Keratinocyte (primary cell): ENCODE measurements around the gene AKNA. TPM values are rescaled to one million over a fixed set of nuclear protein-coding genes. Genes with fewer than 3 reads are reported as not detected.

Source experiments
- DNase-seq: peaks from one replicate; pipeline ENCODE4 v3.0.0-alpha.2; 2011; ENCODE audit warnings: low read depth, missing footprints, low spot score
- FAIRE-seq: peaks from 2 replicates; lab custom pipeline; 2011; peaks lifted over from hg19 to GRCh38; lab: Jason Lieb, UNC
- H2AFZ ChIP-seq: 2 replicates; pipeline ENCODE4 v1.6.0; 2012; ENCODE audit warnings: low read length, control low read depth, inconsistent platforms; ENCODE audit not compliant: control insufficient read depth
- H3K27ac ChIP-seq: 2 replicates; pipeline ENCODE4 v1.5.1; 2011; ENCODE audit warnings: low read length; ENCODE audit not compliant: control insufficient read depth, insufficient read depth
- H3K27me3 ChIP-seq: 3 replicates; pipeline ENCODE4 v1.6.0; 2011; ENCODE audit warnings: low read length; ENCODE audit not compliant: control insufficient read depth, insufficient read depth; ENCODE audit errors: extremely low read depth
- H3K36me3 ChIP-seq, 2 experiments: 2 replicates in 1 of 2; 3 replicates in 1 of 2; pipeline ENCODE4 v1.5.1; 2011; ENCODE audit warnings: low read length in 2 of 2, mild to moderate bottlenecking in 1 of 2; ENCODE audit not compliant: control insufficient read depth in 2 of 2, insufficient read depth in 2 of 2; ENCODE audit errors: extremely low read depth in 1 of 2
- H3K4me1 ChIP-seq: 3 replicates; pipeline ENCODE4 v1.5.1; 2011; ENCODE audit warnings: low read length; ENCODE audit not compliant: control insufficient read depth, insufficient read depth; ENCODE audit errors: extremely low read depth
- H3K4me2 ChIP-seq: 3 replicates; pipeline ENCODE4 v1.6.0; 2011; ENCODE audit warnings: low read depth, low read length; ENCODE audit not compliant: control insufficient read depth, insufficient read depth; ENCODE audit errors: extremely low read depth
- H3K4me3 ChIP-seq, 3 experiments: fragments of 200-600 bp in 1 of 3; sonication (generic) in 1 of 3; 2 replicates in 2 of 3; 3 replicates in 1 of 3; pipeline ENCODE4 v1.5.1; 2011 to 2016; ENCODE audit warnings: low read length in 3 of 3, mild to moderate bottlenecking in 3 of 3, control low read depth in 2 of 3, inconsistent platforms in 1 of 3, low read depth in 1 of 3, mixed read lengths in 1 of 3, mixed run types in 1 of 3, moderate library complexity in 1 of 3; ENCODE audit not compliant: control insufficient read depth in 2 of 3, insufficient read depth in 2 of 3; ENCODE audit errors: extremely low read depth in 1 of 3
- H3K79me2 ChIP-seq: 2 replicates; pipeline ENCODE4 v1.6.0; 2012; ENCODE audit warnings: low read length; ENCODE audit not compliant: control insufficient read depth, insufficient read depth
- H3K9ac ChIP-seq: 3 replicates; pipeline ENCODE4 v1.6.0; 2011; ENCODE audit warnings: low read length; ENCODE audit not compliant: control insufficient read depth, insufficient read depth; ENCODE audit errors: extremely low read depth
- H3K9me1 ChIP-seq: 3 replicates; pipeline ENCODE4 v1.6.0; 2011; ENCODE audit warnings: low read length; ENCODE audit not compliant: control insufficient read depth, insufficient read depth; ENCODE audit errors: extremely low read depth
- H3K9me3 ChIP-seq: 2 replicates; pipeline ENCODE4 v1.5.1; 2012; ENCODE audit warnings: low read depth, low read length; ENCODE audit not compliant: control insufficient read depth
- H4K20me1 ChIP-seq: 3 replicates; pipeline ENCODE4 v1.6.0; 2011; ENCODE audit warnings: low read length; ENCODE audit not compliant: control insufficient read depth, insufficient read depth; ENCODE audit errors: extremely low read depth
- EZH2 ChIP-seq: IDR thresholded peaks from one replicate; pipeline ENCODE4 v1.6.1; 2012; ENCODE audit warnings: inconsistent platforms, mild to moderate bottlenecking, low read length, moderate library complexity
- dilution Hi-C: fragments of 300-500 bp; cut with MboI; formaldehyde crosslinking; loops from one replicate; pipeline ENCODE4 v1.7.0; 2020; ENCODE audit warnings: low sequenced_read_pairs; ENCODE audit not compliant: extremely low pct_ligation_motif_present
- polyA plus RNA-seq, 5 experiments: library from polyadenylated mRNA; depleted of rRNA in 3 of 5; stranded (reverse) in 3 of 5; stranded (forward) in 1 of 5; unstranded in 1 of 5; fragments of >200 nt; gene quantifications; 1 replicate in 1 of 5; 2 replicates in 3 of 5; 3 replicates in 1 of 5; pipeline versions ENCODE4 v1.2.1 to v1.2.3, GENCODE V29; 2011 to 2012; ENCODE audit warnings: missing spikeins in 2 of 5, low read depth in 1 of 5, low replicate concordance in 1 of 5
- TF ChIP-seq, protein P1 (sequence below), 3 experiments: IDR thresholded peaks in 1 of 3; conservative IDR thresholded peaks in 1 of 3; optimal IDR thresholded peaks in 1 of 3; 2 replicates in 2 of 3; 3 replicates in 1 of 3; pipeline versions ENCODE3 to v1.5.1; 2011; ENCODE audit warnings: low read length in 3 of 3, mild to moderate bottlenecking in 3 of 3, moderate library complexity in 2 of 3, control low read depth in 1 of 3, inconsistent platforms in 1 of 3; ENCODE audit not compliant: insufficient read depth in 2 of 3; ENCODE audit errors: extremely low read depth in 1 of 3

The AKNA gene
- polyA plus RNA-seq, 1 donor (not counting 4 experiments of a cell fraction or from before 2014, with no cell fraction given), result 0.79 TPM

DNA sequence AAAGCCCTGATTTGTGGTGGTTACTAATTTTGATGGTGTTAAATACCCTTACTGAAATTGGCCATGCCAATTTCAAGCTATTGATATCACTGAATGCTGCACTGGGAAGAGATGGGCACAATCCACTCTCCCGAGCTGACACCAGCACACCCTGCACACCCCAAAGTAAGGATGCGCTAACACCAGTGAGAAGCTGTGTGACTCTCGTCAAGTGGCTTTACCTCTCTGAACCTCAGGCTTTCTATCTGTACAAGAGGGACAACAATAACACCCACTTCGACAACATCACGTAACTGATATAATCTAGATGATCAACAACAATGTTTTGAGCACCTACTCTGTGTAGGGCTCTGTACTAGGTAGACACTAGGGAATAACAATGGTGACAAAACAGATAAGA is 8.0 kb upstream of the AKNA start:
- Histone ChIP-seq H3K4me1 (peaks cover 29% of the 10 kb centered on the region), H4K20me1 (no peaks in the 10 kb centered on the region), H2AFZ (no peak overlapping the region), H3K79me2 (no peaks in the 10 kb centered on the region), H3K9me3 (no peaks in the 10 kb centered on the region), H3K9me1 (peaks cover 3% of the 10 kb centered on the region), H3K4me3 (no peak overlapping the region), H3K27me3 (no peaks in the 10 kb centered on the region), H3K9ac (no peak overlapping the region), H3K4me2 (no peak overlapping the region), H3K36me3 (no peaks in the 10 kb centered on the region), H3K27ac (no peak overlapping the region)
- DNase-seq (no peak), FAIRE-seq (no peak)
- dilution Hi-C loops, result no loop called here
- no peak for TF ChIP-seq EZH2
- TF ChIP-seq, protein P1, sequence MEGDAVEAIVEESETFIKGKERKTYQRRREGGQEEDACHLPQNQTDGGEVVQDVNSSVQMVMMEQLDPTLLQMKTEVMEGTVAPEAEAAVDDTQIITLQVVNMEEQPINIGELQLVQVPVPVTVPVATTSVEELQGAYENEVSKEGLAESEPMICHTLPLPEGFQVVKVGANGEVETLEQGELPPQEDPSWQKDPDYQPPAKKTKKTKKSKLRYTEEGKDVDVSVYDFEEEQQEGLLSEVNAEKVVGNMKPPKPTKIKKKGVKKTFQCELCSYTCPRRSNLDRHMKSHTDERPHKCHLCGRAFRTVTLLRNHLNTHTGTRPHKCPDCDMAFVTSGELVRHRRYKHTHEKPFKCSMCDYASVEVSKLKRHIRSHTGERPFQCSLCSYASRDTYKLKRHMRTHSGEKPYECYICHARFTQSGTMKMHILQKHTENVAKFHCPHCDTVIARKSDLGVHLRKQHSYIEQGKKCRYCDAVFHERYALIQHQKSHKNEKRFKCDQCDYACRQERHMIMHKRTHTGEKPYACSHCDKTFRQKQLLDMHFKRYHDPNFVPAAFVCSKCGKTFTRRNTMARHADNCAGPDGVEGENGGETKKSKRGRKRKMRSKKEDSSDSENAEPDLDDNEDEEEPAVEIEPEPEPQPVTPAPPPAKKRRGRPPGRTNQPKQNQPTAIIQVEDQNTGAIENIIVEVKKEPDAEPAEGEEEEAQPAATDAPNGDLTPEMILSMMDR (optimal IDR thresholded peaks at IDR 0.05 in 1 of 3, IDR thresholded peaks at IDR 0.05 in 1 of 3, conservative IDR thresholded peaks at IDR 0.05 in 1 of 3; ENCODE audit: extremely low read depth in 1 of 3, insufficient read depth in 2 of 3, low read length in 3 of 3), result no peak

DNA sequence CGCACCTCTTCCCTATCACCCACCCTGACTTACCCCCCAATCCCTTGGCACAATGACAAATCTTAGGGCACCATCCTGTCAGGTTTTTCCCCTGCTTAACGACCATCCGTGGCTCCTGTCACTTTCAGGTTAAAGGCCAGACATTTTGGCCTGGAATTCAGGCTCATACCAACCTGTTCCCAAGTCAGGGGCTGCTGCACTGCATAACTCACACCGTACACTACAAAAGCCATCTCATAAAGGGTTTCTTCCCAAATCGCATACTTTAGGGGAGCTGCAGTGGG is 7.5 kb upstream of the AKNA start:
- FAIRE-seq (no peak), DNase-seq (no peak)
- Histone ChIP-seq H3K36me3 (no peaks in the 10 kb centered on the region), H3K4me1 (peaks cover 25% of the 10 kb centered on the region), H4K20me1 (no peaks in the 10 kb centered on the region), H3K27me3 (no peaks in the 10 kb centered on the region), H3K27ac (no peak overlapping the region), H2AFZ (no peak overlapping the region), H3K9me1 (peaks cover 3% of the 10 kb centered on the region), H3K9ac (no peak overlapping the region), H3K9me3 (no peaks in the 10 kb centered on the region), H3K79me2 (no peaks in the 10 kb centered on the region), H3K4me3 (no peak overlapping the region), H3K4me2 (no peak overlapping the region)
- dilution Hi-C loops, result no loop called here
- no peak for TF ChIP-seq EZH2
- TF ChIP-seq, protein P1 (optimal IDR thresholded peaks at IDR 0.05 in 1 of 3, IDR thresholded peaks at IDR 0.05 in 1 of 3, conservative IDR thresholded peaks at IDR 0.05 in 1 of 3; ENCODE audit: extremely low read depth in 1 of 3, insufficient read depth in 2 of 3, low read length in 3 of 3), result no peak
